Sigmoid colon (tissue), 7 donors: ENCODE results near the gene STK17A. TPM values are rescaled to one million over a fixed set of nuclear protein-coding genes. Genes with fewer than 3 reads are reported as not detected.
A peak's percentile ranks its signal among the peaks of the same experiment; 100 is the strongest.

Experiments
- DNase-seq: peaks from one replicate; pipeline ENCODE4 v3.0.0-alpha.2; 2019
- H3K27ac ChIP-seq, 4 donors: fragments of 200-600 bp; sonication (generic); one replicate each; pipeline ENCODE4 v1.5.1; 2016 to 2019; ENCODE audit warnings: mild to moderate bottlenecking in 1 of 4
- H3K27me3 ChIP-seq, 3 donors: fragments of 200-600 bp; sonication (generic); one replicate each; pipeline ENCODE4 v1.5.1; 2019; ENCODE audit warnings: mild to moderate bottlenecking in 1 of 3
- H3K36me3 ChIP-seq, 4 donors: fragments of 200-600 bp; sonication (generic); one replicate each; pipeline ENCODE4 v1.5.1; 2016 to 2019
- H3K4me1 ChIP-seq, 4 donors: fragments of 200-600 bp; sonication (generic); one replicate each; pipeline ENCODE4 v1.5.1; 2017 to 2019
- H3K4me3 ChIP-seq, 4 donors: fragments of 200-600 bp; sonication (generic); one replicate each; pipeline ENCODE4 v1.5.1; 2017 to 2019; ENCODE audit warnings: mild to moderate bottlenecking in 2 of 4, moderate library complexity in 1 of 4
- H3K9me3 ChIP-seq, 4 donors: fragments of 200-600 bp in 3 of 4; sonication (generic) in 3 of 4; one replicate each; pipeline versions ENCODE4 v1.5.1 to v1.6.1; 2013 to 2019
- CTCF ChIP-seq, 4 experiments: fragments of 450-650 bp in 3 of 4; fragments of 200-600 bp in 1 of 4; IDR thresholded peaks; one replicate each; pipeline ENCODE4 v1.5.1; 2016 to 2019; ENCODE audit warnings: antibody characterized with exemption in 4 of 4, mild to moderate bottlenecking in 3 of 4, moderate library complexity in 2 of 4
- EP300 ChIP-seq, 4 donors: sonication (generic); formaldehyde crosslinking; IDR thresholded peaks; one replicate each; pipeline ENCODE4 v1.6.1; 2017; ENCODE audit warnings: antibody characterized with exemption in 4 of 4
- POLR2A ChIP-seq, 2 donors: fragments of 450-650 bp; IDR thresholded peaks; one replicate each; pipeline ENCODE4 v1.6.1; 2016; ENCODE audit warnings: antibody characterized with exemption in 2 of 2, mild to moderate bottlenecking in 2 of 2, moderate library complexity in 2 of 2
- POLR2AphosphoS5 ChIP-seq, 4 donors: sonication (generic); formaldehyde crosslinking; IDR thresholded peaks; one replicate each; pipeline ENCODE4 v1.6.1; 2017; ENCODE audit warnings: antibody characterized with exemption in 4 of 4
- WGBS, 2 donors: extraction: QIAGEN DNeasy Blood & Tissue Kit; methylation state at CpG; one replicate each; pipeline ENCODE4 v1.1.7; 2013; 5-methylcytosine and 5-hydroxymethylcytosine counted together
- intact Hi-C: fragments of 100-400 bp; cut with DNase I; formaldehyde crosslinking; loops from one replicate; pipeline ENCODE4 v1.15.1; 2023
- polyA plus RNA-seq, 3 donors: library from polyadenylated mRNA; stranded (reverse); fragments of 200-250 nt; gene quantifications; one replicate each; pipeline ENCODE4 v1.2.3, GENCODE V29; 2013
- total RNA-seq, 4 donors: library from RNA; depleted of rRNA; stranded (reverse); fragments of >200 nt; gene quantifications; one replicate each; pipeline ENCODE4 v1.1.0, GENCODE V29; 2016
- donor health status: healthy with polysubstance abuse.
- donor health status: Bipolar disorder and iron deficiency.
- donor health status: healthy.

The STK17A gene
- total and polyA plus RNA-seq, 7 donors, result 9.3 to 29.6 (median 16.8) TPM

- Histone ChIP-seq H3K27me3 (no peaks in the 10 kb centered on the region), H3K27ac (no peak overlapping the region), H3K4me3 (no peak overlapping the region), H3K36me3 (no peaks in the 10 kb centered on the region), H3K9me3 (no peaks in the 10 kb centered on the region), H3K4me1 (peaks cover 0 to 4% (median 1%) of the 10 kb centered on the region in 4 donors)
- TF ChIP-seq POLR2A (IDR thresholded peaks at IDR 0.05) (no peak), POLR2AphosphoS5 (IDR thresholded peaks at IDR 0.05) (no peak), CTCF (IDR thresholded peaks at IDR 0.05) (no peak), EP300 (IDR thresholded peaks at IDR 0.05) (no peak)
- intact Hi-C loops, result no loop called here
- no peak for DNase-seq
- 77 to 87% methylated on average over 7 of the region's 7 CpGs for WGBS, 2 donors
These were observed 76.0 kb downstream of the STK17A start for GRCh38 chr7:43658718-43659548.

GRCh38 chr7:43659549-43659896, 76.6 kb downstream of the STK17A start:
- Histone ChIP-seq H3K9me3 (no peaks in the 10 kb centered on the region), H3K4me3 (no peak overlapping the region), H3K4me1 (peaks cover 0 to 10% (median 7%) of the 10 kb centered on the region in 4 donors), H3K27ac (no peak overlapping the region), H3K27me3 (no peaks in the 10 kb centered on the region), H3K36me3 (no peaks in the 10 kb centered on the region)
- intact Hi-C loops, result no loop called here
- no peak for TF ChIP-seq POLR2AphosphoS5 (IDR thresholded peaks at IDR 0.05)
- TF ChIP-seq EP300 (IDR thresholded peaks at IDR 0.05), result no peak
- no peak for TF ChIP-seq CTCF (IDR thresholded peaks at IDR 0.05)
- TF ChIP-seq POLR2A (IDR thresholded peaks at IDR 0.05), result no peak
- DNase-seq, result no peak

- 96 to 97% methylated on average over 2 of the region's 2 CpGs for WGBS, 2 donors
- Histone ChIP-seq H3K4me1 (peaks cover 0 to 16% (median 12%) of the 10 kb centered on the region in 4 donors), H3K36me3 (no peaks in the 10 kb centered on the region), H3K9me3 (no peaks in the 10 kb centered on the region), H3K27ac (no peak overlapping the region), H3K27me3 (no peaks in the 10 kb centered on the region), H3K4me3 (no peak overlapping the region)
- no peak for DNase-seq
- no peak for TF ChIP-seq POLR2AphosphoS5 (IDR thresholded peaks at IDR 0.05)
- TF ChIP-seq EP300 (IDR thresholded peaks at IDR 0.05), result no peak
- TF ChIP-seq POLR2A (IDR thresholded peaks at IDR 0.05), result no peak
- TF ChIP-seq CTCF (IDR thresholded peaks at IDR 0.05), result no peak
- intact Hi-C loops, result no loop called here
These were observed 77.2 kb downstream of the STK17A start for GRCh38 chr7:43660141-43660540.

GRCh38 chr7:43664681-43665080, 81.8 kb downstream of the STK17A start:
- Histone ChIP-seq H3K9me3 (no peaks in the 10 kb centered on the region), H3K27me3 (no peaks in the 10 kb centered on the region), H3K4me1 (peaks cover 0 to 28% (median 18%) of the 10 kb centered on the region in 4 donors), H3K27ac (peak overlapping the region in 2 of 4 donors; percentile 32 to 43), H3K4me3 (no peak overlapping the region), H3K36me3 (no peaks in the 10 kb centered on the region)
- no peak for DNase-seq
- TF ChIP-seq POLR2AphosphoS5 (IDR thresholded peaks at IDR 0.05), result peak in 3 of 4 donors; percentile 35 to 58 (median 55)
- no peak for TF ChIP-seq CTCF (IDR thresholded peaks at IDR 0.05)
- peak in 1 of 4 donors; percentile 21 for TF ChIP-seq EP300 (IDR thresholded peaks at IDR 0.05)
- TF ChIP-seq POLR2A (IDR thresholded peaks at IDR 0.05), result no peak
- intact Hi-C loops, result no loop called here
- WGBS, 2 donors, result 1 to 49% methylated on average over 1 of the region's 1 CpG
